LNCaP clone FGC (cell line): ENCODE measurements around the gene CLNK.

ENCODE experiments used
- DNase-seq: peaks from one replicate; pipeline ENCODE4 v3.0.0-alpha.2; 2011; ENCODE audit warnings: low read depth
- H3K4me3 ChIP-seq: 2 replicates; pipeline ENCODE4 v1.5.1; 2011; ENCODE audit warnings: mild to moderate bottlenecking, low read depth, low read length, control low read depth
- CTCF ChIP-seq: IDR thresholded peaks from 2 replicates; pipeline ENCODE4 v1.5.1; 2012; ENCODE audit warnings: mild to moderate bottlenecking; ENCODE audit not compliant: control insufficient read depth, insufficient read depth; ENCODE audit errors: extremely low read depth

Gene CLNK

DNA sequence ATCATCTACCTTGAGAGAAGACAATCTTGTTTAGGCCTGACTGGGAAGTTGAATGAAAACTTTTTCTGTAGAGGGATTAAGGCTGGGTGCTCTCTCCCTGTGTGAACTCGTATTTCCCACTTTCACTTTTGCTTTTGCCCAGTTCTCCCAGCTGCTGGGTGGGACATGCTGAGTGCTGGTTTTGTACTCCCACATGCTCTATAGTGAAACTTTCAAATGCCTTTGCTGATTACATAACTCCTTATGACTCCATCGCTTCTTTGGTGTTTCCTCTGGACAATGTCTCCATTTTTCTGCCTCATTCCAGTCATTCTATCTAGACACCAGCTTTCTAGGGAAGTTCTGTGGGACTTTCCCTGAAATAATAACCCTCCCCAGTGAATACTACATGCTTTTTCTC is 100.5 kb downstream of the CLNK start:
- H3K4me3 ChIP-seq: no peak overlapping the region
- no peak for DNase-seq
- TF ChIP-seq CTCF: no peak

GRCh38 chr4:10582951-10583350 is 101.6 kb downstream of the CLNK start:
- no peak overlapping the region for H3K4me3 ChIP-seq
- DNase-seq: no peak
- no peak for TF ChIP-seq CTCF

GRCh38 chr4:10582059-10582686 is 102.4 kb downstream of the CLNK start:
- peak; percentile 95 for TF ChIP-seq CTCF
- peak; percentile 26 for DNase-seq

DNA sequence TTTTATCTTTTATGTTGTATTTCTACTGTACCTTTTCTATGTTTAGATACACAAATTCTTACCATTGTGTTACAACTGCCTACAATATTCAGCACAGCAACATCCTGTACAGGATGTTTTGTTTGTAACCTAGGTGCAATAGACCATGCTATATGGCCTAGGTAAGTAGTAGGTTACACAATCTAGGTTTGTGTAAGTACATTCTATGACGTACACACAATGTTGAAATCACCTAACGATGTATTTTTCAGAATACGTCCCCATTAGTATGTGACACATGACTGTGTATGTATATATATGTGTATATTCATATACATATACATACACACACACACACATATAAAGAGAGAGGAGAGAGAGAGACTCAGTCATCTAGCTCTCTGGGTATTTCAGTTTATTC is 103.5 kb downstream of the CLNK start:
- DNase-seq: no peak
- no peak overlapping the region for H3K4me3 ChIP-seq
- TF ChIP-seq CTCF: no peak

More at GRCh38 chr4:10582059-10582686, 102.4 kb downstream of the CLNK start:
- H3K4me3 ChIP-seq: no peak overlapping the region

DNA sequence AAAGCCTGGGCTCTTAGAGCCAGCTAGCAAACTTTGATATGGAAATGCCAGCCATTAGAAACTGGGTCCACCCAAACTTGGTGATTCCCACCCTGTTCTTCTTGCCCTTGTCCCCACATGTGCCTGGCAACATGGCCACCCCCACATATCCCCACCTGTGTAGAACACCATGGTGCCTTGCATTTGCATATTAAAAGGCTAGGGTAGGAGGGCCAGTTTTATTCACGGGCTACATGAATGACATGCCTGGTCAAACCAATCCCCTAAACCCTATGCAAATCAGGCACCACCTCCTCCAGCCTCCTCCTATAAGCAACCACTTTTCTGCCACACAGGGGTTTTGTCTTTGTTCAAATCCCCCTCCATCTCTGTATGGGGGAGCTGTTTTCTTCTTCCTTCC is 104.9 kb downstream of the CLNK start:
- no peak for DNase-seq
- no peak overlapping the region for H3K4me3 ChIP-seq
- no peak for TF ChIP-seq CTCF

- no peak overlapping the region for H3K4me3 ChIP-seq
- no peak for DNase-seq
- no peak for TF ChIP-seq CTCF
These were observed 106.8 kb downstream of the CLNK start for GRCh38 chr4:10577508-10578426.
